Vagina (tissue), 2 donors: ENCODE data around the gene SOX9.

Experiments used
- CTCF ChIP-seq, 3 experiments: fragments of 450-650 bp in 2 of 3; fragments of 200-600 bp in 1 of 3; sonication (generic) in 1 of 3; IDR thresholded peaks; one replicate each; pipeline ENCODE4 v1.5.1; 2017 to 2019; ENCODE audit warnings: antibody characterized with exemption in 3 of 3, mild to moderate bottlenecking in 2 of 3, moderate library complexity in 2 of 3
- POLR2A ChIP-seq, 2 donors: fragments of 450-650 bp; IDR thresholded peaks; one replicate each; pipeline ENCODE4 v1.6.1; 2017; ENCODE audit warnings: antibody characterized with exemption in 2 of 2, mild to moderate bottlenecking in 2 of 2, moderate library complexity in 2 of 2

GRCh38 chr17:72173499-72174116 lies 52.8 kb downstream of the SOX9 start:
- TF ChIP-seq POLR2A (IDR thresholded peaks at IDR 0.05), result no peak
- TF ChIP-seq CTCF (IDR thresholded peaks at IDR 0.05), result no peak
